GM18519 (cell line): ENCODE data around the gene WDFY3.

ENCODE experiments used
- ATAC-seq: cut with Tn5 transposase; IDR thresholded peaks from one replicate; pipeline ENCODE4 v1.9.1; 2021; ENCODE audit warnings: mild to moderate bottlenecking, moderate library complexity; ENCODE audit not compliant: unreplicated experiment, low FRiP score

WDFY3 gene

GRCh38 chr4:84638092-84638491 is 328.4 kb downstream of the WDFY3 start:
- no peak for ATAC-seq

- ATAC-seq = no peak
Observed at GRCh38 chr4:84634961-84635360, 331.5 kb downstream of the WDFY3 start.

GRCh38 chr4:84632092-84632491 is 334.4 kb downstream of the WDFY3 start:
- no peak for ATAC-seq

GRCh38 chr4:84631573-84631972 is 334.9 kb downstream of the WDFY3 start:
- ATAC-seq = no peak

GRCh38 chr4:84626673-84627072 is 339.8 kb downstream of the WDFY3 start:
- ATAC-seq = no peak

- no peak for ATAC-seq
Observed at GRCh38 chr4:84623661-84624060, 342.8 kb downstream of the WDFY3 start.

- no peak for ATAC-seq
Observed at GRCh38 chr4:84622959-84623358, 343.5 kb downstream of the WDFY3 start.
